GM23248 (cell line): ENCODE measurements around the gene JAML.

Experiments
- EZH2 ChIP-seq: fragments of 200-600 bp; sonication (generic); IDR thresholded peaks from 2 replicates; pipeline ENCODE4 v1.6.1; 2018; ENCODE audit warnings: antibody characterized with exemption, mild to moderate bottlenecking; ENCODE audit not compliant: insufficient read depth, poor library complexity, severe bottlenecking
- EZH2phosphoT487 ChIP-seq: fragments of 200-600 bp; sonication (generic); IDR thresholded peaks from 2 replicates; pipeline ENCODE4 v1.6.1; 2018; ENCODE audit warnings: antibody characterized with exemption, moderate library complexity, mild to moderate bottlenecking, low read depth; ENCODE audit not compliant: insufficient read depth

- TF ChIP-seq EZH2phosphoT487 (no peak), EZH2 (no peak)
These were observed 22.8 kb downstream of the JAML start for GRCh38 chr11:118201966-118202365.
